CD4-positive, alpha-beta T cell treated with Interleukin-4 for 4 hours (primary cell): ENCODE measurements around the gene KNOP1.
"Not testable (repeated sequence)": the region's sequence is repeated elsewhere in the genome, so short reads cannot be mapped to it uniquely, and the experiment has no call there.

Experiments used
- DNase-seq: peaks from one replicate; pipeline ENCODE4 v3.0.0-alpha.2; 2020

KNOP1 gene

GRCh38 chr16:19741354-19741753 is 23.3 kb upstream of the KNOP1 start:
- no peak for DNase-seq

DNA sequence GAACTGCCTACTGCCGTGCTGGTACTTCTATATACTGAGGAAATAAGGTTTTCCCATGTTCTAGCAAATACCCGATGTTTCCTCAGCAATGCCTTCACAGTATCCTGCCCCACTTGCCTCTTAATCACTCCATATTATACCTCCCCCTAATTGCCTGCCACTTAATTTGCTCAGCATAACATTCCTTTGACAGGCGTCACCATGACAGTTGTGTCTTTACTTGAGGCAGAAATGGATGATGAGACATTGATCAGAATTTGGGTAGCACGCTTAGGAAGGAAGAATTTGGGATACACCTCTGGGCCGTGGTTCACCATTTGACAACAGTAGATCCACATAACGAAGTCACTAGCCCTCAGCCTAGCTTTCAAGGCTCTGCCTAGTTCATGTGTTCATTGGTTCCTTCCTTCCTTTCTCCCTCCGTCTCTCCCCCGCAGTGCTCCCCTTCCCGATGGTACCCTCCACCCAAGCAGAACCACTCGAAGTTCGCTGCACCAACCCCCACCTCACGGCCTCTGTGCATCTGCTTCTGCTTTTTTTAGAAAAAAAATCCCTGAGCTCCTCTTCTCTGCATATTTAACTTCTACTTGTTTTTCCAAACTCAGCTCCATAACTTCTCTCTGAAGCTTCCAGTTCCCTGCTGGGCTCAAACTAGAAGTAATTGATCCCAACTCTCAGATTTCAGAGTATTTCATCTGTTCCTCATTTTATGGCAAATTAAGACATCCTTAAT is 19.4 kb upstream of the KNOP1 start:
- no peak for DNase-seq

DNA sequence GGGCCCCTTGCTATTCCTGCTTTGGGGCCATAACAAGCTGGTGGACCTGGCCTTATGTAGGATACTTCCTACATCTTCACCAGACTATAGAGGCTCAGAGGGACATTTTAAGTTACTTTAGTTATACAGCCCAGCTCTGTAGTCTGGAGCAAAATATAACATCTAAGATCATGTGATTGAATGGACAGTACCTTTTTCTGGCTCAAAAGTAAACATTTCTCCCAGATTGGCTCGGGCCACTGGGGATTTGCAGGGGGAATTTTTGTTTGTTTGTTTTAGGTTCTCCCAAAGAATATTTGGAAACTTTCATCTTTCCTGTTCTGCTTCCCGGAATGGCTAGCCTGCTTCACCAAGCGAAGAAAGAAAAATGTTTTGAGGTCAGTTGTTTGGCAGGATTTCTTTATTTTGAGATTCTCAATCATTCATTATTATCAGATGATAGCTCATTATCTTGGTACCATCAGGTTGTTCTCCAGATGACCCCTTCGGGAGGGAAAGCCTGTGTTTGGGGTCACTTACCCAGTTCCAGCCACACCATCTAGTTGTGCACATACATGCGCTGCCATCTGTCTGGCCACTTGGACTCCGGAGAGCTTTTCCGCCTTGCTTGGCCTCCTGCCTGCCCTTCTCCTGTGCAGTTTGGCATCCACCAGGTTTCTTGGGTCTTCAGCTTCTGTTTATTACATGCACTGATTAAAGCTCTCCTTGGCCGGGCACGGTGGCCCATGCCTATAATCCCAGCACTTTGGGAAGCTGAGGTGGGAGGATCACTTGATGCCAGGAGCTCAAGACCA is 17.2 kb upstream of the KNOP1 start:
- DNase-seq, result no peak

DNA sequence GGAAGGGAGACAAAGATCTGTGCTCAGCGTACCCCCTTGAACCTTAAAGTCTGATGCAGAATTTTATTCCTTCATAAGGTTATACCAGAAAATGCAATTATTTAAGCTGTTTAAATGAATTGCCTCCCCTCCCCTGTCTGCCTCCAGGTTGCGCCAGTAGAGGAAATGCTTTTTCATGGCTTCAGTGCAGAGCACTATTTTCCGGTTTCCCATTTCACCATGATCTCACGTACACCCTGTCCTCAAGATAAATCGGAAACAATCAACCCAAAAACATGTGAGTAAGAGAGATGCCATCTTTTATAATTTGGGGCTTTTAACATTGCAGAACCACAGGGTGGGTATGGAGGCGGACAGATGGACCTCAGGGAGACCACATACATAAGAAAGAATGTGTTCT is 15.5 kb upstream of the KNOP1 start:
- no peak for DNase-seq

GRCh38 chr16:19728636-19728965 is 10.6 kb upstream of the KNOP1 start:
- no peak for DNase-seq

GRCh38 chr16:19722981-19723380 is 5.0 kb upstream of the KNOP1 start:
- DNase-seq, result no peak

DNA sequence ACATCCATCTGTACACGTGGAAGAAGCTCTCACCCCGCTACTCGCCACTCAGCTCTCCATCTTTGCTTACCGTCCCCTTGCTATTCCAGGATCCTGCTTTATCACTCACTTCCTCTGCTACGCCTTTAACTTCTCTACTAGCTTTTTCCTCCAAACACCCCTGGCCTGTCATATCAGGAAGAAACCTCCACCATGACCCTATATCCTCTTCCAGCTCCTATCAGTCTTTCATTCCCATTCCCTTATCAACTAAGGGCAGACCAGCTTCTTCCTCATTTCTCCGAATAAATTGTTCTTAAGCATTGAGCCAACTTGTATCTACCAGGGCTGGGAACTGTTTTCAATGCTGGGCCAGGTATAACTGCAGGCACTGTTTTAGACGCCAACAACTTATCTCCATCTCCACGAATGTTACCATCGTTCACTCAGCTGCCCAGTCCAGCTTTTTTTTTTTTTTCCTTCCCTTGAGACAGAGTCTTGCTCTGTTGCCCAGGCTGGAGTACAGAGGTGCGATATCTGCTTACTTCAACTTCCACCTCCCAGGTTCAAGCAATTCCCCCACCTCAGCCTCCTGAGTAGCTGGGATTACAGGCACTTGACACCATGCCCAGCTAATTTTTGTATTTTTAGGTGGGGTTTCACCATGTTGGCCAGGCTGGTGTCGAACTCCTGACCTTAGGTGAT is 4.4 kb upstream of the KNOP1 start:
- no peak for DNase-seq

DNA sequence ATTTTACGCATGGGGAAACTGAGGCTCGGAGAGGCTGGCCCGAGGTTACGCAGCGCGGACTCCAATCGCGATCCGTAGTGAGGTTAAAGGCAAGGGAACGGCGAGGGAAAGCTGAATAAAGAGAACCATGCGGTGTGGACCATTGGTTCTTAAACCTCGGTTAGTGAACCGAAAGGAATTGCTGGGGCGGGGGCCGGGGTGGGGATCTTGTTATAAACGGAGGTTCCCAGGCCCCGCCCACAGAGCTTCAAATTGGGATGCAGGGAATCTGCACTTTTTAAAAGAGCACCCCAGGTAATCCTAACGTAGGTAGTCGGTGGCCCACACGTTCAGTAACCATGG is 568 bp upstream of the KNOP1 start:
- DNase-seq, result no peak

DNA sequence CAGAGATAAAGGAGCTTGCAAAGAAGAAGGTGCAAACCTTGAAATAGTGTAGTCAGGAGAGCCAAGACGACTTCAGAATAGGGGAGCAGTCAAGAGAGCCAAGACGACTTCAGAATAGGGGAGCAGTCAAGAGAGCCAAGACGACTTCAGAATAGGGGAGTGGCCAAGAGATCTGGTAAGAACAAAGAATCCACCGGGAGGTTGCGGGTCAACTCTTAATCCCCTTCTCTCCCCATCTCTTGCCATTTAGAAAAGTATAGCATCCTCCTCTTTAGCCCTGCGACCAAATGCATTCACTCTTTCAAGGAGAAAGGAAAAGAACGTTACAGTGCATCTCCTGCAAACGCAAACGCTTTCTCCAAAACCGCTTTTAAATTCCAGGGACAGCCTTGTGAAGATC is 713 bp downstream of the KNOP1 start:
- DNase-seq, result no peak

DNA sequence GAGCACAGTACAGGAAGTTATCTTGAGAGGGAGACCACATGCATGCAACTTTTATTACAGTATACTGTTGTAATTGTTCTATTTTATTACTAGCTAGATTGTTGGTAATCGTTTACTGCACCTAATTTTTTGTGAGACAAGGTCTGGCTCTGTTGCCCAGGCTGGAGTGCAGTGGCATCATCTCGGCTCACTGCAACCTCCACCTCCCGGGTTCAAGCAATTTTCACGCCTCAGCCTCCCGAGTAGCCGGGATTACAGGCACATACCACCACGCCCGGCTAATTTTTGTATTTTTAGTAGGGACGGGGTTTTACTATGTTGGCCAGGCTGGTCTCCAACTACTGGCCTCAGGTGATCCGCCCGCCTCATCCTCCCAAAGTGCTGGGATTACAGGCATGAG is 1.3 kb downstream of the KNOP1 start:
- not testable (repeated sequence) for DNase-seq

DNA sequence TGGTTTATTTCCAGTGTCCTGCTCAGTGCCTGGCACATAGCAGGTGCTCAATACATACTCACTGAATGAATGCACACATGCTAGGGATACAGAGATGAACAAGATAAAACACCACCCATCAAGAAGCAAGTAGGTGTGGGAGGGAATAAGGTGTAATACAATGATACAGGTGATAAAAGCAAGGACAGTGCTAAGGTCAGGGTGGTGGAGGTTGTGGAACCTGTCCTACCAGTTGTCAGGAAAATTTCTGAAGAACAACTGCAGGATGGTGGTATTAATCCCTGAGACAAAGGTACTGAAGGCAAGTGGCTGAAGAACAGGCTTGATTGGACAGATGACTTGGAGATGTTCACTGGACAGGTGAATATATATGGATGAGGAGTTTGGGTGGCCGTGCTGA is 1.8 kb downstream of the KNOP1 start:
- DNase-seq, result no peak

DNA sequence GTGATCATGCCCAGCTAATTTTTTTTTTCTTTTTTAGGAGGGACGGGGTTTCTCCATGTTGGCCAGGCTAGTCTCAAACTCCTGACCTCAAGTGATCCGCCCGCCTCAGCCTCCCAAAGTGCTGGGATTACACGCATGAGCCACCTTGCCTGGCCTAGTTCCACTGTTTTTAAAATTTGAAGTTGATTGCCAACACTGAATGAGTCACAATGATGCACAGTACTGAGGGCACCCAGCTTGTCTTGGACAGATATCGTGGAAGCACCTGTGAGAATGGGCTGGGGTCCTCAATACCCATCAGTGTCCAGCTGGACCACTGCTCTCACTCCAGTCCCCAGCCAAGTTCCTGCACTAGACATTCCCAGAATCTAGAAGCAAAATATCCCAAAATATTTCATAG is 2.5 kb downstream of the KNOP1 start:
- no peak for DNase-seq

- no peak for DNase-seq
Observed at GRCh38 chr16:19713697-19714096, 4.3 kb downstream of the KNOP1 start.

- DNase-seq, result no peak
Observed at GRCh38 chr16:19712418-19713058, 5.5 kb downstream of the KNOP1 start.

DNA sequence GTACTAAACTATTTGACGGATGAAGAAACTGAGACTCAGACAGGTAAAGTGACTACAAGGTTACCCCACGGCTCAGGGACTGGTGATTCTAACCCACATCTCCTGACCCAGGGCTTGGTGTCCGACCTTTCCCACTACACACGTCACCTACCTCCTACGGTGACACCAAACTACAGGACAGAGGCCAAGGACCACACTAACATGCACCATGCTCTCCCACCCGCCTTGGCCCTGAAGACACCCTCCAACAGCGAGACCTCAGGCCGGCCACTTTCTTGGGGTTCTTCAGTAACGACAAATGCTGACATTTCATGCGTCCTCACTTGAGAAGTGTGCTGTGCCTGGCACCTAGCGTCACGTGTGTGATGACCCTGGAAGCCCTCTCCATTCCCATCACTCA is 6.4 kb downstream of the KNOP1 start:
- no peak for DNase-seq

- DNase-seq, result no peak
Observed at GRCh38 chr16:19710991-19711545, 7.0 kb downstream of the KNOP1 start.

DNA sequence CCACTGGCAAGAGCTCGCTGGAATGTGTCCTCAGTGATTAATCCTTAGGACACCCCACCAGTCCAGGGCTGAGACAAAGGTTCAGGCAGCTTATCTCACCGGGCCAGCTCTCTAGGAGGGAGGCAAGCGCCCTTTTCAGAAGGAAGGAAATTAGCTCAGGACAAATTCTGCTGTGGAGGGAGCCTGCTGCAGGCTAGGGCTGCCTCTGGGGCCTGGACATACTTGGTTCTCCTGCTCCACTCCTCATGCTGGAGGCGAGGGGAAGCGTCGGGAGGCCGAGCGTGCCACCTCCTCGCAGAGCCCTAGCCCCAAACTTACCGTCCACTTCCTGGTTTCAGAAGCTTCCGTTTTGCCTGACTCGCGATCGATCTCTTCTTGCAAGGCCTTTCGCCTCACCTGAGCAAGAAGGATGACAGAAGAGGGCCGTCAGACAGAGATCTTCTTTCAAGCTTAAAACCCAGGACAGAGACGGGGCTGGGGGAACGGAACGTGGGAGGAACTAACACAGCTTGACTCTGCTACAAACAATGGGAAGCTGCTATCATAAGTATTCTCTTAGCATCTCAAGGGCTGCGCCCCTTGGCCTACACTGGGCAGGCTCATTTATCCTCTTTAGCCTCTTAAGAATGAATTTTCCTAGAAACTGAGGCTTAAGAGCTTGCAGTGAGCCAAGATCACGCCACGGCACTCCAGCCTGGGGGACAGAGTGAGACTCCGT is 7.7 kb downstream of the KNOP1 start:
- DNase-seq, result no peak

GRCh38 chr16:19709381-19710136 is 8.5 kb downstream of the KNOP1 start:
- no peak for DNase-seq

DNA sequence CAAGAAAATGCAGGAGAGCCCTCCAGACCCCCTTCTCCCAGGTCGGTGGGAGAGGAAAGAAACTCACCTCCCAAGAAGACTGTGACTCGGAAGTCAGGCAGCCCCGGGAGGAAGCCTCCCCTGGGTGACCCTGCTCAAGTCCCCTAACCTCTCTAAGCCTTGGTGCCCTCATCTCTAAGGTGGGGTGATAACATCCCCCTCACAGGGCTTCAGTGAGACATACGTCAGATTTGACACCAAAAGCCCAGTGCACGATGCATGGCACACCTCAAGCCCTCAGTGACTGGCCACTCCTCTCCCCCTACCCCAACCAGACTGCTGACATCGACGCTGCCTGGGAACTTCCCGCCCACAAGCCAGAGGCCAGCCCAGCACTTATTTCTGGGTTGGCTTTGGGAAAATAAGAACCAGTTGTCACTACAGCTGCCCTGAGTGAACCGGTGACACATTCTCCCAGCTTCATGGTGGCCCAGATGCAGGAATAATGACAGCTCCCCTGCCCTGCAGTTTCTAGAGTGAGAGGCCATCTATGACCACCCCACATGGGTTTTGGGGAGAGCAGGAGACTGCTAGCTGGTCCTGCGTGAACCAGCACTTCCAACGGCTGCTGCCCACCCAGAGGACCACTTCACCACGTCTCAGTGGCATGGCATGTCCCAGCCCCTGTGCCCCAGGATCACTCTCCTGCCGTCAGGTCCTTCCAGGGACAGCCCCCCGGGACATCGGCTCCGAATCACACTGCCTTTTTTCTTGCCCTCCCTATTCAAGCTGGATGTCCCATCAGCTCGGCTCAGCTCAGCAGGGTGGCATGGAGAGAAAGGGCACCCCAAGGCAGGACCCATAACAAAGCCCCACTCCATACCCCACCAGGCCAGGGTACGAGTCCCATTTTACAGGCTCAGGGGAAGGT is 9.5 kb downstream of the KNOP1 start:
- no peak for DNase-seq

GRCh38 chr16:19707569-19708295 is 10.3 kb downstream of the KNOP1 start:
- DNase-seq, result no peak
